Measurements from ENCODE around the gene MAD1L1. TPM values are rescaled to one million over a fixed set of nuclear protein-coding genes. Genes with fewer than 3 reads are reported as not detected.

MAD1L1 gene
- total and polyA plus RNA-seq, 2 of the 8 experiments (the other 6 are each of a cell fraction or from before 2014, with no cell fraction given), result 40.4 to 44.6 TPM

DNA sequence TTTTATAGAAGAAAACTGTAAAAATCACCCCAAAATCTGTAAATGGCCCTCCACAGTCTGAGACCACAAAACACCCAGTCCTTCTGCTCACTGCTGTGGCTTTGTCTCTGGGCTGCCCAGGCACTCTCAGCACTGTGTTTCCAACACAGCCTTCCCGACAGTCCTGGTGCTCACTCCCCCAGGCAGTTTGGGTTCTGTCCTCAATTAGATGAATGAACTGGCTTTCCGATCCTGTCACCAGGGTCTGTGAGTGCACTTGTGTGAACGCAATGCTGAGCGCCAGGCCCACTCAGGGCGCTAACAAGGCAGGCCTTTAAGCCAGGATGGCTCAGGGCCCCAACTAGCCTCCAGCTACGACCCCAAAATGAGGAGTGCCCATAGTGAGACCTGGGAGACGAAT is 3.3 kb downstream of the MAD1L1 start:
- Histone ChIP-seq H3K4me2 (ENCODE audit: insufficient read depth in 1 of 2, low read depth in 2 of 2, low read length in 2 of 2) (no peak overlapping the region), H4K8ac (ENCODE audit: extremely low read depth, insufficient read depth, low read length) (peak overlapping the region; percentile 73; the same call in 1 of the 2 replicates), H3K14ac (ENCODE audit: insufficient read length) (no peak overlapping the region), H3K27me3 (replicated peaks in 1 of 4; ENCODE audit: control insufficient read depth in 3 of 4, extremely low read depth in 1 of 4, insufficient read depth in 3 of 4, low read length in 3 of 4) (no peaks in the 10 kb centered on the region), H2BK15ac (ENCODE audit: low read length) (no peak overlapping the region), H4K91ac (replicated peaks; ENCODE audit: insufficient read length, low read length) (no peak overlapping the region), H2BK120ac (replicated peaks; ENCODE audit: low read depth, low read length) (no peak overlapping the region), H3K56ac (replicated peaks; ENCODE audit: insufficient read length, low read depth, low read length) (no peak overlapping the region), H3K4me1 (replicated peaks in 1 of 4; ENCODE audit: control insufficient read depth in 3 of 4, insufficient read depth in 4 of 4, low read length in 3 of 4) (peaks cover 0 to 2% (median 0%) of the 10 kb centered on the region in 4 experiments; a peak in 2 of 7 replicates), H3K23me2 (ENCODE audit: low read depth, low read length) (peaks cover 8% of the 10 kb centered on the region; the same call in 1 of the 2 replicates), H2BK12ac (ENCODE audit: low read depth, low read length) (no peak overlapping the region), H3K23ac (ENCODE audit: insufficient read length) (no peak overlapping the region), H3K79me1 (ENCODE audit: low read depth, low read length) (peaks cover 16% of the 10 kb centered on the region), H2BK5ac (ENCODE audit: low read depth, low read length) (no peak overlapping the region), H3K18ac (ENCODE audit: extremely low read depth, low read length) (no peak overlapping the region), H2AK5ac (ENCODE audit: low read depth, low read length) (no peak overlapping the region), H3K9ac (replicated peaks in 1 of 4; ENCODE audit: extremely low read depth in 1 of 4, low read depth in 3 of 4, low read length in 3 of 4) (no peak overlapping the region), H3K4ac (replicated peaks; ENCODE audit: insufficient read length, low read depth, low read length) (no peak overlapping the region), H3K36me3 (ENCODE audit: control insufficient read depth in 2 of 4, insufficient read depth in 4 of 4, low read length in 3 of 4) (peaks cover 5 to 30% (median 20%) of the 10 kb centered on the region in 4 experiments; a peak in 6 of 8 replicates), H3K79me2 (ENCODE audit: control insufficient read depth in 1 of 2, insufficient read depth in 2 of 2, low read length in 2 of 2) (peaks cover 8 to 53% of the 10 kb centered on the region in 2 experiments), H3K4me3 (ENCODE audit: extremely low read depth in 1 of 4, insufficient read depth in 2 of 4, low read depth in 3 of 4, low read length in 4 of 4) (no peak overlapping the region), H2AFZ (ENCODE audit: low read length) (no peak overlapping the region), H2BK20ac (ENCODE audit: low read length) (no peak overlapping the region), H3K9me3 (ENCODE audit: insufficient read depth in 2 of 2, low read depth in 1 of 2, low read length in 1 of 2) (no peaks in the 10 kb centered on the region), H3K27ac (ENCODE audit: low read depth, low read length) (no peak overlapping the region), H4K5ac (ENCODE audit: insufficient read length, low read depth, low read length) (no peak overlapping the region), H4K20me1 (replicated peaks in 1 of 2; ENCODE audit: control insufficient read depth in 1 of 2, insufficient read depth in 2 of 2, low read length in 2 of 2) (peaks cover 6 to 12% of the 10 kb centered on the region in 2 experiments)
- ChIA-PET CTCF (ENCODE audit: partially characterized antibody) (interaction anchor here (1.5 kb wide), 1 partner anchor 92 kb away, joined by 3 read pairs; no protein-coding TSS in a partner anchor), POLR2A (ENCODE audit: partially characterized antibody) (no interaction called here)
- 96% methylated on average over 7 of the region's 7 CpGs; no CpG with 5 or more reads in 1 of the 2 experiments for WGBS, 2 experiments (ENCODE audit: extremely low coverage in 1 of 2, insufficient coverage in 1 of 2, insufficient read length in 1 of 2, insufficient replicate concordance in 2 of 2, low coverage in 1 of 2, low lambda C conversion rate in 2 of 2, missing lambda C conversion rate in 1 of 2)
- FAIRE-seq (no peak), DNase-seq (ENCODE audit: low read depth in 1 of 2, low spot score in 2 of 2) (no peak)
- TF ChIP-seq RXRA (IDR thresholded peaks at IDR 0.05; ENCODE audit: insufficient read depth, low read depth, low read length), result no peak
- no peak for TF ChIP-seq TBP (IDR thresholded peaks at IDR 0.05; ENCODE audit: low read depth, low read length)
- TF ChIP-seq CBX5 (IDR thresholded peaks at IDR 0.05; ENCODE audit: low read depth, low read length), result no peak
- no peak for TF ChIP-seq KDM4A (IDR thresholded peaks at IDR 0.05; ENCODE audit: low read depth, low read length, severe bottlenecking)
- TF ChIP-seq SP4 (IDR thresholded peaks at IDR 0.05; ENCODE audit: low read length), result no peak
- TF ChIP-seq EGR1 (IDR thresholded peaks at IDR 0.05; ENCODE audit: borderline replicate concordance, low read depth, low read length), result no peak
- no peak for TF ChIP-seq SRF (IDR thresholded peaks at IDR 0.05; ENCODE audit: low read depth, low read length)
- no peak for TF ChIP-seq KDM5A (IDR thresholded peaks at IDR 0.05; ENCODE audit: low read length)
- TF ChIP-seq, protein P1, sequence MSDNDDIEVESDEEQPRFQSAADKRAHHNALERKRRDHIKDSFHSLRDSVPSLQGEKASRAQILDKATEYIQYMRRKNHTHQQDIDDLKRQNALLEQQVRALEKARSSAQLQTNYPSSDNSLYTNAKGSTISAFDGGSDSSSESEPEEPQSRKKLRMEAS (IDR thresholded peaks at IDR 0.05), result no peak
- TF ChIP-seq BACH1 (IDR thresholded peaks at IDR 0.05; ENCODE audit: low read length), result no peak
- TF ChIP-seq, protein P2, sequence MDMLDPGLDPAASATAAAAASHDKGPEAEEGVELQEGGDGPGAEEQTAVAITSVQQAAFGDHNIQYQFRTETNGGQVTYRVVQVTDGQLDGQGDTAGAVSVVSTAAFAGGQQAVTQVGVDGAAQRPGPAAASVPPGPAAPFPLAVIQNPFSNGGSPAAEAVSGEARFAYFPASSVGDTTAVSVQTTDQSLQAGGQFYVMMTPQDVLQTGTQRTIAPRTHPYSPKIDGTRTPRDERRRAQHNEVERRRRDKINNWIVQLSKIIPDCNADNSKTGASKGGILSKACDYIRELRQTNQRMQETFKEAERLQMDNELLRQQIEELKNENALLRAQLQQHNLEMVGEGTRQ (IDR thresholded peaks at IDR 0.05; ENCODE audit: low read length), result no peak
